Measurements from ENCODE around the gene NEK8.

DNA sequence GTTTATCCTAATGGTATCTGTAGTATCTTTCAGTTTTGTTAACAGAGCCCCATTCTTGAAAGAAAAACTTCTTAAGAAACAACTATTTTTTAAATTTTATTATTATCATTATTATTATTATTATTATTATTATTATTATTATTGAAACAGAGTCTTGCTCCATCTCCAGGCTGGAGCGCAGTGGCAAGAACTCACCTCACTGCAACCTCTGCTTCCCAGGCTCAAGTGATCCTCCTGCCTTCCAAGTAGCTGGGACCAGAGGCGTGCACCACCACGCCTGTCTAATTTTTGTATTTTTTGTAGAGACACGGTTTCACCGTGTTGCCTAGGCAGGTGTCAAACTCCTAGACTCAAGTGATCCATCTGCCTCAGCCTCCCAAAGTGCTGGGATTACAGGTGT lies 43.2 kb upstream of the NEK8 start:
- TF ChIP-seq CTCF (IDR thresholded peaks at IDR 0.05): no peak
- TF ChIP-seq POLR2AphosphoS5 (IDR thresholded peaks at IDR 0.05): no peak
- no peak for TF ChIP-seq POLR2A (IDR thresholded peaks at IDR 0.05)

Data from prostate gland (tissue), 2 donors.